GM12878 (cell line): ENCODE data around the gene KNTC1. TPM values are rescaled to one million over a fixed set of nuclear protein-coding genes. Genes with fewer than 3 reads are reported as not detected.

Experiments
- ATAC-seq: fragments of 200-7000 bp; cut with Tn5 transposase; 3 replicates; pipeline ENCODE4 v1.9.1; 2020; ENCODE audit warnings: mild to moderate bottlenecking, moderate library complexity
- BruUV-seq: library from RNA; stranded (reverse); fragments of 400-500 nt; replicated peaks from 2 replicates; lab custom pipeline; 2021; lab: Mats Ljungman, UMichigan
- CTCF ChIA-PET: fragments of 300-600 bp; sonication (Branson Sonifier 250); formaldehyde crosslinking; extraction: SDS; loops from one replicate; lab custom pipeline; 2021; ENCODE audit warnings: inconsistent platforms; lab: Yijun Ruan, JAX
- POLR2A ChIA-PET: fragments of 350-600 bp; formaldehyde crosslinking; extraction: SDS; loops from one replicate; lab custom pipeline; 2021; ENCODE audit warnings: inconsistent platforms; lab: Charles Lee
- RAD21 ChIA-PET: fragments of 300-600 bp; sonication (Branson Sonifier 250); formaldehyde crosslinking; loops from one replicate; lab custom pipeline; 2023; ENCODE audit warnings: antibody characterized with exemption; ENCODE audit not compliant: unreplicated experiment; lab: Charles Lee
- SMC1A ChIA-PET: fragments of 300-600 bp; sonication (Branson Sonifier 250); formaldehyde crosslinking; loops from one replicate; lab custom pipeline; 2023; ENCODE audit not compliant: unreplicated experiment, uncharacterized antibody; lab: Charles Lee
- DNase-seq: peaks from one replicate; pipeline ENCODE4 v3.0.0-alpha.2; 2011; ENCODE audit warnings: low read depth, low spot score
- FAIRE-seq: peaks from 3 replicates; lab custom pipeline; 2011; peaks lifted over from hg19 to GRCh38; lab: Jason Lieb, UNC
- H2AFZ ChIP-seq: 2 replicates; pipeline ENCODE4 v1.6.0; 2011; ENCODE audit warnings: low read depth, low read length, control low read depth; ENCODE audit not compliant: control insufficient read depth
- H3K27ac ChIP-seq: 2 replicates; pipeline ENCODE4 v1.5.1; 2011; ENCODE audit warnings: control low read depth; ENCODE audit not compliant: control insufficient read depth, insufficient read depth
- H3K27me3 ChIP-seq, 2 experiments: replicated peaks in 1 of 2; 2 replicates each; pipeline versions ENCODE4 v1.6.0 to v1.6.1; 2011; ENCODE audit warnings: low read length in 1 of 2; ENCODE audit not compliant: control insufficient read depth in 2 of 2, insufficient read depth in 2 of 2
- H3K36me3 ChIP-seq, 2 experiments: 2 replicates each; pipeline ENCODE4 v1.5.1; 2011; ENCODE audit warnings: low read length in 1 of 2; ENCODE audit not compliant: control insufficient read depth in 2 of 2, insufficient read depth in 2 of 2
- H3K4me1 ChIP-seq: 2 replicates; pipeline ENCODE4 v1.6.1; 2011; ENCODE audit warnings: mild to moderate bottlenecking, low read length, moderate library complexity, mixed read lengths; ENCODE audit not compliant: control insufficient read depth, insufficient read depth
- H3K4me2 ChIP-seq: 2 replicates; pipeline ENCODE4 v1.6.0; 2011; ENCODE audit warnings: control low read depth; ENCODE audit not compliant: control insufficient read depth, insufficient read depth
- H3K4me3 ChIP-seq: fragments of 200-600 bp; sonication (generic); 2 replicates; pipeline ENCODE4 v1.5.1; 2016
- H3K79me2 ChIP-seq: 2 replicates; pipeline ENCODE4 v1.6.0; 2011; ENCODE audit warnings: low read length; ENCODE audit not compliant: control insufficient read depth, insufficient read depth
- H3K9ac ChIP-seq: 2 replicates; pipeline ENCODE4 v1.8.0; 2011; ENCODE audit warnings: low read length, control low read depth, mixed read lengths; ENCODE audit not compliant: control insufficient read depth, insufficient read depth
- H3K9me3 ChIP-seq: replicated peaks from 3 replicates; pipeline ENCODE4 v1.5.1; 2011; ENCODE audit warnings: mild to moderate bottlenecking, low read length; ENCODE audit not compliant: control insufficient read depth, insufficient read depth
- H4K20me1 ChIP-seq: 2 replicates; pipeline ENCODE4 v1.6.0; 2011; ENCODE audit not compliant: control insufficient read depth, insufficient read depth
- BRCA1 ChIP-seq: IDR thresholded peaks from 2 replicates; pipeline ENCODE4 v1.6.1; 2011; ENCODE audit warnings: low read depth, low read length, improper control_type of control experiment
- CBX3 ChIP-seq: fragments of 200-600 bp; sonication (generic); IDR thresholded peaks from 2 replicates; pipeline ENCODE4 v1.6.1; 2016; ENCODE audit warnings: low read depth, borderline replicate concordance
- GATAD2B ChIP-seq: fragments of 450-650 bp; conservative IDR thresholded peaks from 2 replicates; pipeline ENCODE4 v1.6.1; 2017; ENCODE audit warnings: low read depth, mild to moderate bottlenecking, moderate library complexity
- MYB ChIP-seq: fragments of 150-350 bp; IDR thresholded peaks from 2 replicates; pipeline ENCODE4 v1.6.1; 2014; ENCODE audit warnings: mild to moderate bottlenecking, low read depth, low read length, borderline replicate concordance
- NR2F1 ChIP-seq: fragments of 450-650 bp; conservative IDR thresholded peaks from 2 replicates; pipeline ENCODE4 v1.6.1; 2017; ENCODE audit warnings: mild to moderate bottlenecking
- POLR2AphosphoS5 ChIP-seq: IDR thresholded peaks from 2 replicates; pipeline ENCODE4 v1.6.1; 2011; ENCODE audit warnings: mild to moderate bottlenecking, low read length, inconsistent platforms
- RFX5 ChIP-seq: IDR thresholded peaks from 2 replicates; pipeline ENCODE4 v1.6.1; 2011; ENCODE audit warnings: low read depth, low read length, improper control_type of control experiment
- STAT3 ChIP-seq: IDR thresholded peaks from 2 replicates; pipeline ENCODE4 v1.6.1; 2011; ENCODE audit warnings: low read depth, low read length, improper control_type of control experiment
- TBL1XR1 ChIP-seq: IDR thresholded peaks from 2 replicates; pipeline ENCODE4 v1.6.1; 2012; ENCODE audit warnings: low read depth, low read length, improper control_type of control experiment
- WGBS: methylation state at CpG from one replicate; pipeline ENCODE4 v1.1.6; 2016; ENCODE audit warnings: low lambda C conversion rate; ENCODE audit not compliant: insufficient replicate concordance, insufficient coverage; ENCODE audit errors: missing lambda C conversion rate; 5-methylcytosine and 5-hydroxymethylcytosine counted together
- in situ Hi-C: fragments of 300-500 bp; cut with MboI; formaldehyde crosslinking; loops from 9 replicates; pipeline ENCODE4 v1.14.3; 2018; ENCODE audit warnings: mixed read lengths
- intact Hi-C: fragments of 100-400 bp; cut with micrococcal nuclease; formaldehyde crosslinking; loops from one replicate; pipeline ENCODE4 v1.14.2; 2022; ENCODE audit not compliant: unreplicated experiment
- polyA plus RNA-seq, 11 experiments: library from polyadenylated mRNA; depleted of rRNA in 4 of 11; unstranded in 6 of 11; stranded (reverse) in 5 of 11; fragments of >200 nt; fragmentation: Nextera tagmentation in 4 of 11; fragmentation: Illumina TruSeq in 1 of 11; extraction: Ambion mirVana in 4 of 11; extraction: Trizol in 1 of 11; gene quantifications; 1 replicate in 1 of 11; 2 replicates in 10 of 11; pipeline versions ENCODE4 v1.2.1 to v1.2.3, GENCODE V29; 2011 to 2016; ENCODE audit warnings: inconsistent platforms in 2 of 11, missing spikeins in 2 of 11, low read depth in 1 of 11
- total RNA-seq, 4 experiments: library from RNA; depleted of rRNA in 3 of 4; stranded (reverse); fragments of >200 nt in 3 of 4; fragmentation: Illumina TruSeq in 1 of 4; extraction: Trizol in 1 of 4; gene quantifications; 2 replicates each; pipeline versions ENCODE4 v1.2.1 to v1.2.3, GENCODE V29; 2013 to 2021
- TF ChIP-seq, protein P1 (sequence below): IDR thresholded peaks from 2 replicates; pipeline ENCODE4 v1.6.1; 2011; ENCODE audit warnings: borderline replicate concordance, low read depth, mild to moderate bottlenecking, moderate library complexity, low read length; ENCODE audit not compliant: insufficient read depth, poor library complexity, severe bottlenecking
- TF ChIP-seq, protein P2 (sequence below): IDR thresholded peaks from 2 replicates; pipeline ENCODE4 v1.6.1; 2012; ENCODE audit warnings: low read length, inconsistent platforms
- TF ChIP-seq, protein P3 (sequence below): IDR thresholded peaks from 2 replicates; pipeline ENCODE4 v1.6.1; 2012; ENCODE audit warnings: improper control_type of control experiment, low read depth, low read length; ENCODE audit not compliant: insufficient replicate concordance

KNTC1 gene
- total and polyA plus RNA-seq, 10 of the 15 experiments (the other 5 are each of a cell fraction or from before 2014, with no cell fraction given): 37.2 to 118 (median 76.3) TPM

DNA sequence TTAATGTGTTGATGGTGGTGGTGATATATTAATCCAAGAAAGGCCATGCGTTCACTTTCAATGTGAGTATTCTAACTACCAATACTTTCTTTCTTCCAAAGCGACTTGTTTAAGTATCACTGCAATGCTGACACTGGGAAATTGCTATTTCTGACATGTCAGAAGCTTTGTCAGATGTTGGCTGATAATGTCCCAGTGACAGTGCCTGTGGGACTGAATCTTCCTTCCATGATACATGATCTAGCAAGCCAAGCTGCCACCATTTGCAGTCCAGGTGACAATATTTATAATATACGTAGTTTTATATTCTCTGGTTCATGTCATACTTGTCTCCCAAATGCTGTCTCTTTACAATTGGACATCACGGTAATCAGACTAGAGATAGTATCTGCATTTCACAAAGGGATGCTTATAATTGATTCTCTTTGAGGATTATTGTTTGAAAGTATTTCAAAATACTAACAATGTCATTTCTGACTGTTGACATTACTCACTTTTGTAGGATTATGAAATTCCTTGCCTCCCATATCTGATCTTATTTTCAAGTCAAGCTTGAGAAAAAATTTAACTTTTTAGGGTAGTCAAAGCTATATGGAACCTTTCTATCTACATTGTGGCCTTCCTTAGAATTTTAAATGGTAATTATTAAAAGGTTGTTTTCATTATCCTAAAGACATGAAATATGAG, 57.3 kb downstream of the KNTC1 start:
- ATAC-seq: no peak
- ChIA-PET RAD21 (no interaction called here), CTCF (no interaction called here), SMC1A (interaction anchor here (1.3 kb wide), 1 partner anchor 16 kb away, joined by 4 read pairs; no protein-coding TSS in a partner anchor), POLR2A (no interaction called here)
- BruUV-seq: no TSS peak
- TF ChIP-seq MYB (no peak), BRCA1 (no peak), RFX5 (no peak), STAT3 (no peak), TBL1XR1 (no peak), CBX3 (no peak), NR2F1 (no peak), POLR2AphosphoS5 (no peak), GATAD2B (no peak)
- TF ChIP-seq, protein P1, sequence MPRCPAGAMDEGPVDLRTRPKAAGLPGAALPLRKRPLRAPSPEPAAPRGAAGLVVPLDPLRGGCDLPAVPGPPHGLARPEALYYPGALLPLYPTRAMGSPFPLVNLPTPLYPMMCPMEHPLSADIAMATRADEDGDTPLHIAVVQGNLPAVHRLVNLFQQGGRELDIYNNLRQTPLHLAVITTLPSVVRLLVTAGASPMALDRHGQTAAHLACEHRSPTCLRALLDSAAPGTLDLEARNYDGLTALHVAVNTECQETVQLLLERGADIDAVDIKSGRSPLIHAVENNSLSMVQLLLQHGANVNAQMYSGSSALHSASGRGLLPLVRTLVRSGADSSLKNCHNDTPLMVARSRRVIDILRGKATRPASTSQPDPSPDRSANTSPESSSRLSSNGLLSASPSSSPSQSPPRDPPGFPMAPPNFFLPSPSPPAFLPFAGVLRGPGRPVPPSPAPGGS: no peak
- TF ChIP-seq, protein P2, sequence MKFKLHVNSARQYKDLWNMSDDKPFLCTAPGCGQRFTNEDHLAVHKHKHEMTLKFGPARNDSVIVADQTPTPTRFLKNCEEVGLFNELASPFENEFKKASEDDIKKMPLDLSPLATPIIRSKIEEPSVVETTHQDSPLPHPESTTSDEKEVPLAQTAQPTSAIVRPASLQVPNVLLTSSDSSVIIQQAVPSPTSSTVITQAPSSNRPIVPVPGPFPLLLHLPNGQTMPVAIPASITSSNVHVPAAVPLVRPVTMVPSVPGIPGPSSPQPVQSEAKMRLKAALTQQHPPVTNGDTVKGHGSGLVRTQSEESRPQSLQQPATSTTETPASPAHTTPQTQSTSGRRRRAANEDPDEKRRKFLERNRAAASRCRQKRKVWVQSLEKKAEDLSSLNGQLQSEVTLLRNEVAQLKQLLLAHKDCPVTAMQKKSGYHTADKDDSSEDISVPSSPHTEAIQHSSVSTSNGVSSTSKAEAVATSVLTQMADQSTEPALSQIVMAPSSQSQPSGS: no peak
- TF ChIP-seq, protein P3, sequence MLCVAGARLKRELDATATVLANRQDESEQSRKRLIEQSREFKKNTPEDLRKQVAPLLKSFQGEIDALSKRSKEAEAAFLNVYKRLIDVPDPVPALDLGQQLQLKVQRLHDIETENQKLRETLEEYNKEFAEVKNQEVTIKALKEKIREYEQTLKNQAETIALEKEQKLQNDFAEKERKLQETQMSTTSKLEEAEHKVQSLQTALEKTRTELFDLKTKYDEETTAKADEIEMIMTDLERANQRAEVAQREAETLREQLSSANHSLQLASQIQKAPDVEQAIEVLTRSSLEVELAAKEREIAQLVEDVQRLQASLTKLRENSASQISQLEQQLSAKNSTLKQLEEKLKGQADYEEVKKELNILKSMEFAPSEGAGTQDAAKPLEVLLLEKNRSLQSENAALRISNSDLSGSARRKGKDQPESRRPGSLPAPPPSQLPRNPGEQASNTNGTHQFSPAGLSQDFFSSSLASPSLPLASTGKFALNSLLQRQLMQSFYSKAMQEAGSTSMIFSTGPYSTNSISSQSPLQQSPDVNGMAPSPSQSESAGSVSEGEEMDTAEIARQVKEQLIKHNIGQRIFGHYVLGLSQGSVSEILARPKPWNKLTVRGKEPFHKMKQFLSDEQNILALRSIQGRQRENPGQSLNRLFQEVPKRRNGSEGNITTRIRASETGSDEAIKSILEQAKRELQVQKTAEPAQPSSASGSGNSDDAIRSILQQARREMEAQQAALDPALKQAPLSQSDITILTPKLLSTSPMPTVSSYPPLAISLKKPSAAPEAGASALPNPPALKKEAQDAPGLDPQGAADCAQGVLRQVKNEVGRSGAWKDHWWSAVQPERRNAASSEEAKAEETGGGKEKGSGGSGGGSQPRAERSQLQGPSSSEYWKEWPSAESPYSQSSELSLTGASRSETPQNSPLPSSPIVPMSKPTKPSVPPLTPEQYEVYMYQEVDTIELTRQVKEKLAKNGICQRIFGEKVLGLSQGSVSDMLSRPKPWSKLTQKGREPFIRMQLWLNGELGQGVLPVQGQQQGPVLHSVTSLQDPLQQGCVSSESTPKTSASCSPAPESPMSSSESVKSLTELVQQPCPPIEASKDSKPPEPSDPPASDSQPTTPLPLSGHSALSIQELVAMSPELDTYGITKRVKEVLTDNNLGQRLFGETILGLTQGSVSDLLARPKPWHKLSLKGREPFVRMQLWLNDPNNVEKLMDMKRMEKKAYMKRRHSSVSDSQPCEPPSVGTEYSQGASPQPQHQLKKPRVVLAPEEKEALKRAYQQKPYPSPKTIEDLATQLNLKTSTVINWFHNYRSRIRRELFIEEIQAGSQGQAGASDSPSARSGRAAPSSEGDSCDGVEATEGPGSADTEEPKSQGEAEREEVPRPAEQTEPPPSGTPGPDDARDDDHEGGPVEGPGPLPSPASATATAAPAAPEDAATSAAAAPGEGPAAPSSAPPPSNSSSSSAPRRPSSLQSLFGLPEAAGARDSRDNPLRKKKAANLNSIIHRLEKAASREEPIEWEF: no peak
- Histone ChIP-seq H4K20me1 (no peaks in the 10 kb centered on the region), H3K9ac (no peak overlapping the region), H3K36me3 (peaks cover 9 to 35% of the 10 kb centered on the region in 2 experiments), H3K4me1 (no peaks in the 10 kb centered on the region), H3K79me2 (no peaks in the 10 kb centered on the region), H2AFZ (no peak overlapping the region), H3K27ac (no peak overlapping the region), H3K9me3 (no peaks in the 10 kb centered on the region), H3K27me3 (no peaks in the 10 kb centered on the region), H3K4me3 (no peak overlapping the region), H3K4me2 (no peak overlapping the region)
- in situ Hi-C loops (no loop called here), intact Hi-C loops (no loop called here)
- FAIRE-seq: no peak
- WGBS: 100% methylated on average over 4 of the region's 4 CpGs
- no peak for DNase-seq
